HEK293T (cell line): ENCODE data around the gene UBTD1.

ENCODE experiments used
- CTCF ChIA-PET: fragments of 350-600 bp; formaldehyde crosslinking; extraction: SDS; loops from one replicate; lab custom pipeline; 2021; ENCODE audit warnings: antibody characterized with exemption, inconsistent platforms; lab: Yijun Ruan, JAX
- POLR2A ChIA-PET: fragments of 350-600 bp; formaldehyde crosslinking; extraction: SDS; loops from one replicate; lab custom pipeline; 2020; ENCODE audit warnings: antibody characterized with exemption, inconsistent platforms; lab: Yijun Ruan, JAX
- DNase-seq: peaks from one replicate; pipeline ENCODE4 v3.0.0; 2012; ENCODE audit warnings: mixed read lengths; ENCODE audit errors: extremely low spot score
- ARNT ChIP-seq: fragments of 450-650 bp; IDR thresholded peaks from 2 replicates; pipeline ENCODE4 v1.6.1; 2017; ENCODE audit warnings: mild to moderate bottlenecking
- BHLHE40 ChIP-seq: fragments of 450-650 bp; IDR thresholded peaks from 2 replicates; pipeline ENCODE4 v1.6.1; 2016; ENCODE audit warnings: mild to moderate bottlenecking, moderate library complexity, borderline replicate concordance
- CTBP1 ChIP-seq: fragments of 450-650 bp; IDR thresholded peaks from 2 replicates; pipeline ENCODE4 v1.6.1; 2016; ENCODE audit warnings: borderline replicate concordance
- ELF4 ChIP-seq: fragments of 450-650 bp; IDR thresholded peaks from 2 replicates; pipeline ENCODE4 v1.6.1; 2017; ENCODE audit warnings: antibody characterized with exemption
- FOXA1 ChIP-seq: fragments of 450-650 bp; IDR thresholded peaks from 2 replicates; pipeline ENCODE4 v1.6.1; 2016; ENCODE audit warnings: mild to moderate bottlenecking
- FOXK2 ChIP-seq: fragments of 450-650 bp; IDR thresholded peaks from 2 replicates; pipeline ENCODE4 v1.6.1; 2016; ENCODE audit warnings: mild to moderate bottlenecking
- FOXM1 ChIP-seq: fragments of 450-650 bp; IDR thresholded peaks from 2 replicates; pipeline ENCODE4 v1.6.1; 2017; ENCODE audit warnings: mild to moderate bottlenecking, borderline replicate concordance
- HDGF ChIP-seq: fragments of 450-650 bp; IDR thresholded peaks from 2 replicates; pipeline ENCODE4 v1.6.1; 2017; ENCODE audit warnings: antibody characterized with exemption, borderline replicate concordance
- L3MBTL2 ChIP-seq: fragments of 450-650 bp; conservative IDR thresholded peaks from 2 replicates; pipeline ENCODE4 v1.6.1; 2016; ENCODE audit warnings: mild to moderate bottlenecking
- LEF1 ChIP-seq: fragments of 450-650 bp; IDR thresholded peaks from 2 replicates; pipeline ENCODE4 v1.6.1; 2017; ENCODE audit warnings: mild to moderate bottlenecking, borderline replicate concordance
- NFRKB ChIP-seq: fragments of 450-650 bp; IDR thresholded peaks from 2 replicates; pipeline ENCODE4 v1.6.1; 2016; ENCODE audit warnings: mild to moderate bottlenecking, moderate library complexity
- PKNOX1 ChIP-seq: fragments of 450-650 bp; IDR thresholded peaks from 2 replicates; pipeline ENCODE4 v1.6.1; 2016
- SP1 ChIP-seq: fragments of 450-650 bp; IDR thresholded peaks from 2 replicates; pipeline ENCODE4 v1.6.1; 2017
- SUZ12 ChIP-seq: fragments of 450-650 bp; IDR thresholded peaks from 2 replicates; pipeline ENCODE4 v1.6.1; 2016; ENCODE audit warnings: mild to moderate bottlenecking
- TARDBP ChIP-seq: fragments of 450-650 bp; IDR thresholded peaks from 2 replicates; pipeline ENCODE4 v1.6.1; 2016
- ZNF384 ChIP-seq: fragments of 450-650 bp; IDR thresholded peaks from 2 replicates; pipeline ENCODE4 v1.6.1; 2016

The UBTD1 gene

GRCh38 chr10:97608991-97609561, 110.4 kb downstream of the UBTD1 start:
- POLR2A ChIA-PET = no interaction called here
- DNase-seq = peak; percentile 3
- TF ChIP-seq SP1 (no peak), L3MBTL2 (no peak)
- CTCF ChIA-PET = interaction anchor here (0.5 kb wide), 1 partner anchor 37 kb away, joined by 3 read pairs; no protein-coding TSS in a partner anchor

GRCh38 chr10:97611473-97611872, 112.7 kb downstream of the UBTD1 start:
- CTCF ChIA-PET = interaction anchor here (1.1 to 1.5 kb wide), 2 partner anchors 39 to 58 kb away, joined by 3 to 7 read pairs; partner anchors contain the start of gene ANKRD2
- peak; percentile 7 for DNase-seq
- POLR2A ChIA-PET = no interaction called here
- TF ChIP-seq ARNT = no peak

- peak; percentile 42 for DNase-seq
- ChIA-PET POLR2A (interaction anchor here (1.0 kb wide), 1 partner anchor 75 kb away, joined by 3 read pairs; the partner anchor contains the start of gene AVPI1), CTCF (interaction anchor here (0.6 to 1.5 kb wide), 4 partner anchors 40 to 334 kb away, joined by 3 to 7 read pairs (median 3); partner anchors contain the start of gene ANKRD2)
- TF ChIP-seq HDGF = no peak
- TF ChIP-seq ARNT = no peak
These were observed 113.7 kb downstream of the UBTD1 start for GRCh38 chr10:97612386-97612785.

- CTCF ChIA-PET = interaction anchor here (0.6 kb wide), 1 partner anchor 599 kb away, joined by 3 read pairs; no protein-coding TSS in a partner anchor
- POLR2A ChIA-PET = no interaction called here
- TF ChIP-seq TARDBP = no peak
- no peak for TF ChIP-seq FOXK2
- TF ChIP-seq ARNT = no peak
- no peak for TF ChIP-seq LEF1
- no peak for TF ChIP-seq CTBP1
- no peak for TF ChIP-seq ZNF384
- TF ChIP-seq L3MBTL2 = no peak
- no peak for TF ChIP-seq NFRKB
- no peak for TF ChIP-seq BHLHE40
- TF ChIP-seq FOXM1 = no peak
- no peak for TF ChIP-seq FOXA1
- TF ChIP-seq SP1 = no peak
- TF ChIP-seq ELF4 = no peak
- TF ChIP-seq SUZ12 = no peak
- TF ChIP-seq HDGF = no peak
- TF ChIP-seq PKNOX1 = no peak
- no peak for DNase-seq
These were observed 119.6 kb downstream of the UBTD1 start for GRCh38 chr10:97618285-97618684.

GRCh38 chr10:97618733-97619132, 120.0 kb downstream of the UBTD1 start:
- no peak for DNase-seq
- TF ChIP-seq PKNOX1 = no peak
- ChIA-PET POLR2A (no interaction called here), CTCF (interaction anchor here (0.6 kb wide), 1 partner anchor 599 kb away, joined by 3 read pairs; no protein-coding TSS in a partner anchor)
